ENCODE results near the gene CCT6B. TPM values are rescaled to one million over a fixed set of nuclear protein-coding genes. Genes with fewer than 3 reads are reported as not detected.

The CCT6B gene
- total RNA-seq, 1 experiment from 2014 or later, result 1.7 TPM

- H3K79me1 ChIP-seq (ENCODE audit: insufficient read depth, low read depth, low read length, poor library complexity, severe bottlenecking), result no peaks in the 10 kb centered on the region
- no peaks in the 10 kb centered on the region for H3K27me3 ChIP-seq (ENCODE audit: insufficient read depth, low read length)
- H3K36me3 Mint-ChIP-seq (ENCODE audit: insufficient read depth in 1 of 3, low read depth in 3 of 3), result peaks cover 51 to 98% (median 96%) of the 10 kb centered on the region in 3 experiments
- H3K4me3 Mint-ChIP-seq, result no peak overlapping the region
- no peaks in the 10 kb centered on the region for H3K23me2 ChIP-seq (ENCODE audit: insufficient read length, low read depth, low read length, poor library complexity, severe bottlenecking)
- no peak overlapping the region for H3K4ac ChIP-seq (ENCODE audit: low read depth, low read length)
- WGBS (ENCODE audit: extremely low coverage, insufficient read length, low lambda C conversion rate), result no CpG with 5 or more reads among the region's 2 CpGs
- H3K27ac Mint-ChIP-seq, result no peak overlapping the region
- H4K91ac ChIP-seq (ENCODE audit: insufficient read length, low read depth, low read length), result no peak overlapping the region
- TF ChIP-seq CTCF (conservative IDR thresholded peaks at IDR 0.05), result no peak
- H4K5ac ChIP-seq (ENCODE audit: insufficient read length, low read depth, low read length), result no peak overlapping the region
- no peak overlapping the region for H3K9ac ChIP-seq (ENCODE audit: extremely low read depth, insufficient read length, low read length)
- no peaks in the 10 kb centered on the region for H3K9me3 ChIP-seq (ENCODE audit: control insufficient read depth, low read depth, low read length)
- H2BK5ac ChIP-seq (ENCODE audit: insufficient read length, low read length), result no peak overlapping the region
- H2BK20ac ChIP-seq (ENCODE audit: low read depth, low read length, poor library complexity, severe bottlenecking), result no peak overlapping the region
- H3K9me3 Mint-ChIP-seq, result no peaks in the 10 kb centered on the region
- H3K23ac ChIP-seq (ENCODE audit: insufficient read length, low read depth, low read length), result no peak overlapping the region
- no peak overlapping the region for H3T11ph ChIP-seq (ENCODE audit: low read length)
- H2BK120ac ChIP-seq (ENCODE audit: low read depth, low read length, poor library complexity, severe bottlenecking), result no peak overlapping the region
- H3K4me1 ChIP-seq (ENCODE audit: insufficient read depth, low read length), result no peaks in the 10 kb centered on the region
- no peak overlapping the region for H2AK5ac ChIP-seq (ENCODE audit: insufficient read length, low read length)
- H3K56ac ChIP-seq (ENCODE audit: insufficient read length, low read depth, low read length), result no peak overlapping the region
- no peak overlapping the region for H3K14ac ChIP-seq (ENCODE audit: insufficient read depth, low read length)
- no peaks in the 10 kb centered on the region for H4K20me1 ChIP-seq (ENCODE audit: control insufficient read depth, insufficient read depth, insufficient read length)
- no peaks in the 10 kb centered on the region for H3K79me2 ChIP-seq (ENCODE audit: insufficient read depth, low read length)
- H3K27me3 Mint-ChIP-seq (ENCODE audit: low read depth), result no peaks in the 10 kb centered on the region; the same call in 1 of the 2 replicates
- no peak overlapping the region for H3K27ac ChIP-seq (ENCODE audit: insufficient read length, low read depth, low read length)
- H2AFZ ChIP-seq (ENCODE audit: low read length), result no peak overlapping the region
- no peak overlapping the region for H3K4me2 ChIP-seq (ENCODE audit: insufficient read depth, insufficient read length, low read length)
- no peak for DNase-seq
- no peak overlapping the region for H3K18ac ChIP-seq (ENCODE audit: insufficient read length, low read depth, low read length)
- H2BK15ac ChIP-seq (ENCODE audit: low read depth, low read length), result no peak overlapping the region
- no peak overlapping the region for H4K8ac ChIP-seq (replicated peaks; ENCODE audit: insufficient read length, low read depth, low read length)
- no peaks in the 10 kb centered on the region for H3K4me1 Mint-ChIP-seq
- H2BK12ac ChIP-seq (ENCODE audit: insufficient read length, low read depth, low read length), result no peak overlapping the region
Measured at GRCh38 chr17:34993031-34993430, 31.8 kb upstream of the CCT6B start.

Data from H9 (cell line).